ENCODE results near the gene ATP5F1E.

The ATP5F1E gene

GRCh38 chr20:59005523-59006166, 26.5 kb downstream of the ATP5F1E start:
- no peak for DNase-seq (ENCODE audit: low read depth)

DNA sequence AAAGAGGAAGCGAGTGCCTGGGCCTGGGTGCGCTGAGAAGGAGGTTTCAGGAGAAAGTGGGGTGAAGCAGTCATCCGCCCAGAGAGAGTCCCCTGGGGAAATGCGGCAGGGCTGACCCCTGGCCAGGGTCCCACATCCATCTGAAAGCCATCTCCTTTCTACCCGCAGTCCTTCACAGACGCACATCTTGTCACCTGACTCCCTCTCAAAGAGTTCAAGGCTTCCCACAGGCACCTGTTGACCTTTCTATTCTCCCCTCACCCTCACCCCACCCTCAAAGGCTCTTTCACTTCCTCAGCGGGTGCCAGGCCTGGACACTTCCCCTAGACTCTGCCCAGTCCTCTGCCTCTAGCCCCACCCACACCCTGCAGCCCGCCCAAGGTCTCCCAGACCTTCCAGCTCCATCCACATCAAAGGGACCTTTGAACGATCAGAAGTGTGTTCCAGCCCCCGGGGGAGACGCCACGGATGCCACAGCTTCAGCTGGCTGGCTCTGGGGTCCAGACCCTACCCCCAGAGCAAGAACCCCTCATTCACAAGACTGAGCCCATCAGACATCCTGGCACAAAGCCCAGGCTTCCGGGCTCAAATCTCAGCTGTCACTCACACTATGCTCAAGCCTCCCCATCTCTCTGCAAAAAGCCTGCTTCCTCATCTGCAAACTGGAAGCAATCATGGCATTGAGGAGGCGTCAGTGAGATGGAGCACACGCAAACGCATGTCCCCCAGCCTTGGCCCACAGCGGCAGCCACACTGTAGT, 27.2 kb downstream of the ATP5F1E start:
- DNase-seq (ENCODE audit: low read depth) = no peak

- no peak for DNase-seq (ENCODE audit: low read depth)
Measured at GRCh38 chr20:59004493-59004762, 27.7 kb downstream of the ATP5F1E start.

DNA sequence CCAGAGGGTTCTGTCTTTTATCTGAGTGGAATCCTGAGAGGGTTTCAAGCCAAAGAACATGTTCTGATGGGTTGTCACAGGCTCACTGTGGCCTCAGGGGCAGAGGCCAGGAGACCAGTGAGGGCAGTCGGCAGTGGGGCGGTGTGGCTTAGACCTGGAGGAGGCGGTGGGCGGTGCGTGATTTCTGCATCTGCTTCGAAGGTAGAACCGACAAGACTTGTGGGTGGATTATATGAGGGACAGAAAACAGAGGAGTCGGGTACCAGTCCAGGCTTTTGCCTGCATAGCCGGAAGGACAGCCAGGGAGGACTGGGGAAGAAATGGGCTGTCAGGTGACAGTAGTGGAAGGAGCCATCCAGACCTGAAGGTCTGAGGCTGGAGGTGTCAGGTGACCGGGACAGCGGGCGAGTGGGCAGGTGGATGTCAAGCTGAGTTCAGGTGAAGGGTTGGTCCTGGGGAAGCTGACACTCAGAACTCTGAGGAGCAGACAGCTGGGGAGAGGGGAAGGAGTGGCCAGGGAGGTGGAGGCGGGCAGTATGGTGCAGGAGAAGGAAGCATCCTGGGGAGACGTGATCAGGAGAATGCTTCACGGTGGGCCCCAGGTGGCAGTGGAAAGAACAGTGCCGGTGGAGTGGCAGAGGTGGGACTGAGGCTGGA, 28.2 kb downstream of the ATP5F1E start:
- no peak for DNase-seq (ENCODE audit: low read depth)

DNA sequence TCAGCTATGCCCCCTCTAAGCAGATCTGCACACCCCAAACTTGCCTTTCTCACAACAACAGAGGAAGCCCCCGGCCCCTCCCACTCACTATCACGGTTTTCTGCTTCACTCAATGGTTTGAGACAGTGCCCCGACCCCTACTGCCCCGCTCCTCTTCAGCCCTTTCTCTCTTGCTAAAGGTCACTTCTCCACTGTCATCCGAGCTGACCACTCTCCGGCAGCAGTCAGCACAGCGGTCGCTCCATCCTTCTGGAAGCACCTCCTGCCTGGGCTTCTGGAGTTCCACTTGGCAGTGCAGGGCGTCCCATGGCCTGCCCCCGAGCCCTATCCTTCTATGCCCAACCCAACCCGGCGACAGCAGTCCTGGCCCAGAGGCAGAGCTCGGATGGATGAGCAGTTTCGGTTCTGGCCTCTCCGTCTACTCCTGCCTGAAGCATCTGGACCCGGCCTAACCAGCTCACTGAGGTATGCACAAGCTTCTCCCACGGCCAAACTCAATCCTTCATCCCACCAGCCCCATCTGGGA, 29.2 kb downstream of the ATP5F1E start:
- no peak for DNase-seq (ENCODE audit: low read depth)

DNA sequence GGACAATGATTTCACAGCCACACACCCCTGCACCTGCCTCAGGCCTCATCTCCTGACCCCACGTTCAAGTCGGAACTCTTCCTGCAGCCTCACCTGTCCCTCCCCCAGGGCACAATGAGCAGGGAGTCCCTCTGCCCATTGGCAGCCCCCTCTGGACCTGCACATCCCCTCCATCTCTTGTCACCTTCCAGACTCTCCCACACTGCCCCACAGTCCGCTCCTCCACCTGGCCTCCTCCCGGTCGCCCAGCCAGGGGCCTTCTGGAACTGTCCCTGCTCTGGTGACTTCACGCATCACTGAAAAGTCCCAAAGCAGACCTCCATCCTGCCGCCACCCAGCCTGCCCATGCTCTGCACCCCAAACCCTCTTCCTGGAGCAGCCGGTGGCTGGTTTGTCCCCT, 29.7 kb downstream of the ATP5F1E start:
- no peak for DNase-seq (ENCODE audit: low read depth)

DNA sequence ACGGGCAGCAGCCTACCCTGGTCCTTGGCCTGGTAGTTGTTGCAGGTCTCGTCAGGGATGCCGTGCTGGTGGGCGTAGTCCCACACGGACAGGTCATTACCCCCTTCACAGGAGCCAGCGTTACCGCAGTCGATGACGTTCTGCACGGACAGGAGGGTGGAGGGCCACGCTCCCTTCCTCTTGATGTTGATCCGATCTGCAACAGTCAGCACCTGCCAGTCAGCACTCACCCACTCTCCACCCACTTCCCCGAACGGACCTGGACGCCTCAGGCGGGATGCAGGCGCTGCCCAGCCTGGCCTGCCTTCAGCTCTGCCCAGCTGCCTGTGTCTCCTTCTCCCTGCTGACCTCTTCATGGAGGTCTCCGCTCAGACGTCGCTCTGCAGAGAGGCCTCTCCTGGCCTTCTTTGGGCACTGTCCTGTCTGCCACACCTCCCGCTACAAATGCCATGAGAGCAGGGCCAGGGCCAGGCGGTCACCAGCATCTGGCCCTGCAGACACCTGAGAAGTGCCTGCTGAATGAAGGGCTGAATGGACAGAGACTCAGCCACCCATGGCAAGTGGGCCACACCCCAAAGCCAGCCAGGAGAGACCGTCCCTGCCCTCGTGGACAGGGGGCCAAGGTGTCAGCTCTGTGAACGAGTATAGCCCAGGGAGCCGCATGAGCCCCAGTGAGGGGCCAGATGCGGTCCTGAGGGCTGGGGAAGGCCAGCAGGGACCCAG, 30.5 kb downstream of the ATP5F1E start:
- no peak for DNase-seq (ENCODE audit: low read depth)

DNA sequence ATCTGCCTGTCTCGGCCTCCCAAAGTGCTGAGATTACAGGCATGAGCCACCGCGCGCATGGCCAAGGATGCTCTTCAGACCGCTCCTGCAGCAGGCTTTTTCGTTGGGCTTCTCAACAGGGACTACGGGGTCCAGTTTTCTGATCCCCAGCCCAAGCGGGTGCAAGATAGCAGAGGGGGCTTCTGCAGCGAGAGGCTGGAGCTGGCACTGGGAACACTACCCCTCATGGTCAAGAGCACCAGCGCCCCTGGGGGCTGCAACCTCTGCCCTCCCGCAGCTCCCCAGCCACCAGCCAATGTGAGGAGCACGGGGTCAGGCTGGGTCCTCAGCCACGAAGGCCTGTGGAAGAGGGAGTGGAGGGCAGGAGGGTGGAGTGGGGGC, 31.1 kb downstream of the ATP5F1E start:
- no peak for DNase-seq (ENCODE audit: low read depth)

DNA sequence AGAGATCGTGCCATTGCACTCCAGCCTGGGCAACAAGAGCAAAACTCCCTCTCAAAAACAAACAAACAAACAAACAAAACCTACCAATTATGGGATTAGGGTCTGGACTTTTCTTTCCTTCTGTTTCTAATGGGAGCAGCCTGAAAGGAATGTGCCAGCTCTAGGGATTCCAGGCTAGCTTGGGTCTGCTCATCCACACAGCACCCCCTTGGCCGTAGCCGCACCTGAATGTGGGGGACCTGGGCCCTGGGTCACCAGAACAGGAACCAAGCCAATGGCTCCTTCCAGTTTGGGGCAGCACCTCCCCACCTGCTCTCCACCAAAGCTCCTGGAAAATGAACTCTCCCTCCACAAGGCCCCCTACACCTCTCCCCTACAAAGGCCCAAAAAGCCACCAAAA, 31.8 kb downstream of the ATP5F1E start:
- no peak for DNase-seq (ENCODE audit: low read depth)

GRCh38 chr20:58998656-58999055, 33.5 kb downstream of the ATP5F1E start:
- no peak for DNase-seq (ENCODE audit: low read depth)

GRCh38 chr20:58997141-58997770, 34.9 kb downstream of the ATP5F1E start:
- no peak for DNase-seq (ENCODE audit: low read depth)

- no peak for DNase-seq (ENCODE audit: low read depth)
Measured at GRCh38 chr20:58996226-58996611, 35.9 kb downstream of the ATP5F1E start.

- DNase-seq (ENCODE audit: low read depth) = no peak
Measured at GRCh38 chr20:58995461-58996225, 36.5 kb downstream of the ATP5F1E start.

- DNase-seq (ENCODE audit: low read depth) = no peak
Measured at GRCh38 chr20:58994390-58995159, 37.6 kb downstream of the ATP5F1E start.

DNA sequence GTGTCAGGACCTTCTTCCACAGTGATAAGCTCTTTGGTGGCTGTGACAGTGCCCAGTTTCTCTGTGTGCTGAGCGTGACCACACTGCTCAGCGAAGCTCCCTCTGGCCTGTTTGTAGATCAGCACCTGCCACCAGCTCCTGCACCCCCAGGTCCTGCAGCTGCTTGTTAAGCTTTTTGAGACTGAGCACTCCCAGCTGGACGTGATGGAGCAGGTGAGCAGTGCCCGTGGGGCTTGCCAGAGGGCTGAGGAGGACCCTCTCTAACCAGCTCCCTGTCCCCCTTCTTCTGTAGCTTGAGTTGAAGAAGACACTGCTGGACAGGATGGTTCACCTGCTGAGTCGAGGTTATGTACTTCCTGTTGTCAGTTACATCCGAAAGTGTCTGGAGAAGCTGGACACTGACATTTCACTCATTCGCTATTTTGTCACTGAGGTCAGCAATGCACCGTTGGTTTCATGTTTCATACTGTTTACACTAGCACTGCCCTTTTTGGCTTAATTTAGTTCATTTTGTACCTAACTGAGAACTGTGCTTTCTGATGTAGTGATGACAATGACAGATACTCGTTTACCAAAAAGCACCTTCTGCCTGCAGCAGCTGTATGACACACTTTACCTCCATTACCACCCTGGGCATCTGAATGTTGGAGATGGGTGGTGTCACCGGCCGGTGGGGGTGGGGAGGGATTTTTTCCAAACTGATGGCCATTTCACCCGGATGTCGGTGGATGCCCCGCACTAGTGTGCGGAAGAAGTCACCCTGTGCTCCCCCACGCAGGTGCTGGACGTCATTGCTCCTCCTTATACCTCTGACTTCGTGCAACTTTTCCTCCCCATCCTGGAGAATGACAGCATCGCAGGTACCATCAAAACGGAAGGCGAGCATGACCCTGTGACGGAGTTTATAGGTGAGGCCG, 38.5 kb downstream of the ATP5F1E start:
- no peak for DNase-seq (ENCODE audit: low read depth)

- no peak for DNase-seq (ENCODE audit: low read depth)
Measured at GRCh38 chr20:58992911-58993310, 39.2 kb downstream of the ATP5F1E start.

GRCh38 chr20:58991715-58992114, 40.4 kb downstream of the ATP5F1E start:
- no peak for DNase-seq (ENCODE audit: low read depth)

DNA sequence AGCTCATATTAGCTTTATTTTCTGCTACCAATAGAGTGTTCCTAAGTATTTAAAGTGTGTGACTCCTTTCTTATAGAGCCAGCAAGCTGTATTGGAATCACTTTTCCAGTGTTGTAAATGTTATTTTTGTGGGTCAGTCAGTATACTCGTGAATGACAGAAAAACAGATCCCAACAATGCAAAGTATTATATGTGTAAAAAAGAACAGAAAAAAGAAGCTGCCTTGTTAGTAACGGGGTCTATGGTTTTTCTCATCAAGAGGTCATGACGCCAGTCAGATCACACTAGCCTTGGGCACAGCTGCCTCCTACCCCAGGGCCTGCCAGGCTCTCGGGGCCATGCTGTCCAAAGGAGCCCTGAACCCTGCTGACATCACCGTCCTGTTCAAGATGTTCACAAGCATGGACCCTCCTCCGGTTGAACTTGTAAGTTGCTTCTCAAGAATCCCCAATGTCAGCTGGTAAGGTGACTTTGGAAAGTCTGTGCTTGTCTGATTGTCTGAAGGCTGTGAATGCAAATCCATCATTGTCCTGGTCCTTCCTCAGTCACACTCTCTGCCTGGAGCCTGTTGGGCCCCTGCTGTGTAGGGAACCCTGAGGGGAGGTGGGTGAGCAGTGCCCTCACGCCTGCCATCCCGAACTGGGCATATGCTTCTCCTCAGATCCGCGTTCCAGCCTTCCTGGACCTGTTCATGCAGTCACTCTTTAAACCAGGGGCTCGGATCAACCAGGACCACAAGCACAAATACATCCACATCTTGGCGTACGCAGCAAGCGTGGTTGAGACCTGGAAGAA, 41.3 kb downstream of the ATP5F1E start:
- DNase-seq (ENCODE audit: low read depth) = no peak

DNA sequence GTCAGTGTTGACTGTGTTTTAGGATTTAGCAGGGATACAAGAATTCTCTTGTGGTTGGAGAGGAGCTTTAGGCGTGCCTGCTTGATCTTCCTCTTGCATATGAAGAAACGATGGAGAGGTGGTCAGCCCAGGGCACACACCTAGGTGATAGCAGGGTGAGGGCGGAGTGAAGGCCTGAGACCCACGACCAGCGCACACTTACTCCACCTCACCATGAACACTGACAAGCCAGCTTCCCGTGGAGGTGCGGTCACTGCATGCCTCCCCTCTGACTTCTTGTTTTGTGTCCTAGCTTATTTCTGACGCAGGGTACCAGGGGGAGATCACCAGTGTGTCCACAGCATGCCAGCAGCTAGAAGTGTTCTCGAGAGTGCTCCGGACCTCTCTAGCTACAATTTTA, 42.9 kb downstream of the ATP5F1E start:
- no peak for DNase-seq (ENCODE audit: low read depth)

Data from HS-27A (cell line).